Left colon (tissue), 2 donors: ENCODE measurements around the gene SPATA31A7. TPM values are rescaled to one million over a fixed set of nuclear protein-coding genes. Genes with fewer than 3 reads are reported as not detected.
"Not testable (repeated sequence)": the region's sequence is repeated elsewhere in the genome, so short reads cannot be mapped to it uniquely, and the experiment has no call there.

Experiments
- ATAC-seq: fragments of 200-7000 bp; cut with Tn5 transposase; one replicate; pipeline ENCODE4 v1.9.1; 2020; ENCODE audit warnings: mild to moderate bottlenecking, moderate library complexity
- DNase-seq, 2 donors: peaks; one replicate each; pipeline ENCODE4 v3.0.0-alpha.2; 2020
- intact Hi-C, 2 donors: fragments of 100-400 bp; cut with DNase I in 1 of 2; cut with micrococcal nuclease in 1 of 2; formaldehyde crosslinking; loops; one replicate each; pipeline versions ENCODE4 v1.11.2 to v1.14.0; 2022; cut with DNase I, micrococcal nuclease
- long read RNA-seq: library from polyadenylated mRNA; unstranded; transcript quantifications from one replicate; pipeline ENCODE4 v2.0.0, GENCODE V29; 2021
- total RNA-seq, 2 donors: library from RNA; stranded (reverse); fragmentation: NEBNext Ultra II Directional; extraction: Animal tissue kit (Norgen Biotek cat#: 25700); gene quantifications; one replicate each; pipeline ENCODE4 v1.2.1, GENCODE V29; 2021
- donor health status: DM: no; HTN: no; CAD: no.
- donor health status: DM: yes; HTN: yes; CAD: no.

SPATA31A7 gene
- not detected for total RNA-seq
- long read RNA-seq: 0 reads

DNA sequence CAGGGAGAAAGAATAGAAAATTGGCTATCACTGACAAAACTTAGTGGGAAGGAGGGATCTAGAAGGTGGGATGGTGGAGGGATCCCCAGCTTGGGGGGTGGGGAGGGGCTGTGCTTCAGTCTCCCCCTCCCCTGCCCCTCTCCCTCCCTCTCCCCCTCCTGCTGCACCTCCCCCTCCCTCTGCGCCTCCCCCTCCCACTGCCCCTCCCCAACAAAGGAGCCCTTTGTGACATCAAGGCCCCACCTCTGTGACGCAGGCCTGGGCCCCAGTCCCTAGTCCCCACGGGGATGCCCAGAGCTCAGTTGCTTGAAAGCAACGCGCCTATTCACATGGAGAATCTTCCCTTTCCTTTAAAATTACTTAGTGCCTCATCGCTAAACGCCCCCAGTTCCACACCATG lies at the start of gene SPATA31A7:
TSS of gene SPATA31A7 (plus strand) at position 301 of the 400 bp plus-strand sequence. CDS start at position 330, 29 bp downstream.
- intact Hi-C loops, DNase-seq, ATAC-seq: not testable (repeated sequence)

DNA sequence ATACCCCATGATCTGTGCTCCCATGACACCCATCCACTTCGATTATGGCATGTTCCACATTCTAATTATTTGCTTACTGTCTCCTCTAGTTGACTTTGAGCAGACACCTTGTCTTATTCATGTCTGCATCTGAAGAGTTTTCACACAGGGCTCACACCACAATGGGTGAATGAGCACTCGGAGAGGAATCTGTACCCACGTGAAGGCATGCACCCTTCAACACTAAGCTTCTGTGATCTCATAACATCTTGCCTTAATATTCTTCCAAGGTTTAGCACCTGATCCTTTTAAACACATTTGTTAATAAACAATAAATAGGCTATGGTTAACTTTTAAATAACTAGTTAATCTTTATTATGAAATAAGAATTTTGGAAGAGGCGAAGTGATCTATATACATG lies 36.6 kb downstream of the SPATA31A7 start:
- DNase-seq, ATAC-seq, intact Hi-C loops: not testable (repeated sequence)
